Vagina (tissue), 2 donors: ENCODE measurements around the gene MTA3.

Experiments used
- POLR2AphosphoS5 ChIP-seq, 2 donors: sonication (generic); formaldehyde crosslinking; IDR thresholded peaks; one replicate each; pipeline ENCODE4 v1.9.0; 2017; ENCODE audit warnings: antibody characterized with exemption in 2 of 2, mild to moderate bottlenecking in 2 of 2, low read depth in 1 of 2; ENCODE audit not compliant: insufficient read depth in 1 of 2
- TF ChIP-seq, protein P1 (sequence below), 3 experiments: fragments of 450-650 bp in 2 of 3; fragments of 200-600 bp in 1 of 3; sonication (generic) in 1 of 3; IDR thresholded peaks; one replicate each; pipeline ENCODE4 v1.5.1; 2017 to 2019; ENCODE audit warnings: antibody characterized with exemption in 3 of 3, mild to moderate bottlenecking in 2 of 3, moderate library complexity in 2 of 3

DNA sequence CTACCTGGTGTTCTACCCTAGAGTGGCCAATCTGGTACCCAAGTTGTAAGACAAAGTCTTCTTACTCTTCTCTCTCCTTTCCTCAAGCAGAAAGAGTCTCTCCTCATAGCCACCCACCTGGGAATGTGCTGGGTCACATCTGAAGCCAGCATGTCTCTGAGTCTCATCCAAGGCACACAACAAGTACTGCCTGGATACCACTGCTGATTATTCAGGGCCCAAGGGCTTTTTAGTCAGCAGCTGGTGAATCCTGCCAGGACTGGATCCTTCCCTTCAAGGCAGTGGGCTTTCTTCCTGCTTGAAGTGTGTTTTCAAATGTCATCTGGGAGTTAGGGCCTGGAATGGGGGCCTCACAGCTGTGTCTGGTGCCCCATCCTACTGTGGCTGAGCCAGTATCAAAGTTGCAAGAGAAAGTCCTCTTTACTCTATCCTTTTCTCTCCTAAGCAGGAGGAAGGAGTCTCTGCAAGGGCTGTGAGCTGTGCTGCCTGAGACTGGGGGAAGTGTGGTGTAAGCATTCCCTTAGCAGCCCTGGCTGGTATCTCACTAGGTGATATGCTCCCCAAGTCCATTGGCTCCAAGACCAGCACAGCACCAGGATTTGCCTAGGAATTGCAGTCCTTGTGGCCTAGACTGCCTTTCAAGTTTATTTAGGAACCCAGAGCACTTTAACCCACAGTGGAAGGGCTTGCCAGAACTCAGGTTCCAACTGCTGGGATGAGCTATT, 168.3 kb downstream of the MTA3 start:
- TF ChIP-seq, protein P1, sequence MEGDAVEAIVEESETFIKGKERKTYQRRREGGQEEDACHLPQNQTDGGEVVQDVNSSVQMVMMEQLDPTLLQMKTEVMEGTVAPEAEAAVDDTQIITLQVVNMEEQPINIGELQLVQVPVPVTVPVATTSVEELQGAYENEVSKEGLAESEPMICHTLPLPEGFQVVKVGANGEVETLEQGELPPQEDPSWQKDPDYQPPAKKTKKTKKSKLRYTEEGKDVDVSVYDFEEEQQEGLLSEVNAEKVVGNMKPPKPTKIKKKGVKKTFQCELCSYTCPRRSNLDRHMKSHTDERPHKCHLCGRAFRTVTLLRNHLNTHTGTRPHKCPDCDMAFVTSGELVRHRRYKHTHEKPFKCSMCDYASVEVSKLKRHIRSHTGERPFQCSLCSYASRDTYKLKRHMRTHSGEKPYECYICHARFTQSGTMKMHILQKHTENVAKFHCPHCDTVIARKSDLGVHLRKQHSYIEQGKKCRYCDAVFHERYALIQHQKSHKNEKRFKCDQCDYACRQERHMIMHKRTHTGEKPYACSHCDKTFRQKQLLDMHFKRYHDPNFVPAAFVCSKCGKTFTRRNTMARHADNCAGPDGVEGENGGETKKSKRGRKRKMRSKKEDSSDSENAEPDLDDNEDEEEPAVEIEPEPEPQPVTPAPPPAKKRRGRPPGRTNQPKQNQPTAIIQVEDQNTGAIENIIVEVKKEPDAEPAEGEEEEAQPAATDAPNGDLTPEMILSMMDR (IDR thresholded peaks at IDR 0.05): no peak
- no peak for TF ChIP-seq POLR2AphosphoS5 (IDR thresholded peaks at IDR 0.05; ENCODE audit: insufficient read depth in 1 of 2, low read depth in 1 of 2)
